ENCODE data around the gene ODAD3. TPM values are rescaled to one million over a fixed set of nuclear protein-coding genes. Genes with fewer than 3 reads are reported as not detected.

The ODAD3 gene
- total RNA-seq, 4 donors from 2014 or later, result 0.48 to 4.4 TPM; not detected in 2

DNA sequence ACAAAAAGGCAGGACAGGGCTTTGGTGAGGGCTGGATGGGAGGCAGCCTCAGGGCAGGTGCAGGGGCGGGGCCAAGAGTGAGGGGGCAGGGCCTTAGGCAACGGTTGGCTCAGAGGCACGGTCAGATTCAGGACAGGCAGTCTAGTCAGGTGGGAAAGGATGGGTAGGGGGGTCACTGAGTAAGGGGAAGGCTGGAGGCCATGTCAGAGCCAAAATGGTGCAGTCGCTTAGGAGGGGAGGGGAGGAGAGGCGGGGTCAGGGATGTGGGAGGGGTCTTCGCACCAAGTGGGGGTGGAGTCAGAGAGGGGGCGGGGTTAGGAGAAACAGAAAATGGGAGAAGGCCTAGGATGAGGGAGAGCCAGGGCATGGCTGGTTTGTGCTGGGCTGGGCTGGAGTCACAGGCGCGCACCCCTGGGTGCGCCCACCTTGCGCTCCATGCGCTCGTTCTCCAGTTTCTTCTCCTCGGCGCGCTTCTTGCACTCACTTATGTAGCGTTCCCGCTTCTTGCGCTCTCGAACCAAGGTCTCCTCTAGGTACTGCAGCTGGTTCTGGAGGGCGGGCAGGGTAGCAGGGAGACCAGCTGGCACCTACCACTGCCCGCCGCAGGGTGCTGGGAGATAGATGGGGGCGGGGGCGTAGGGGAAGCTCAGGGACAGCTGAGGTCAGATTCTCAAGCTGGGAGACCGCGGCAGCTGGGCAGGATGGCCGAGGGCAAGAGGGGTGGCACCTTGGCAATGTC, 9.0 kb downstream of the ODAD3 start:
- H3K36me3 ChIP-seq, result no peaks in the 10 kb centered on the region
- H3K9me3 ChIP-seq, result no peaks in the 10 kb centered on the region
- intact Hi-C loops (cut with DNase I; ENCODE audit: low total_unique reads), result no loop called here
- no peak overlapping the region for H3K4me3 ChIP-seq
- no peak for TF ChIP-seq POLR2A (IDR thresholded peaks at IDR 0.05)
- no peak for TF ChIP-seq CTCF (IDR thresholded peaks at IDR 0.05)
- peaks cover 0 to 3% of the 10 kb centered on the region in 2 donors for H3K4me1 ChIP-seq
- no peak overlapping the region for H3K27ac ChIP-seq
- no peak for DNase-seq
- H3K27me3 ChIP-seq, result peaks cover 8 to 11% of the 10 kb centered on the region in 2 donors

- Histone ChIP-seq H3K9me3 (no peaks in the 10 kb centered on the region), H3K4me1 (peaks cover 0 to 15% of the 10 kb centered on the region in 2 donors), H3K27ac (no peak overlapping the region), H3K4me3 (no peak overlapping the region), H3K27me3 (peaks cover 9 to 14% of the 10 kb centered on the region in 2 donors), H3K36me3 (no peaks in the 10 kb centered on the region)
- intact Hi-C loops (cut with DNase I; ENCODE audit: low total_unique reads), result no loop called here
- DNase-seq, result no peak
- no peak for TF ChIP-seq CTCF (IDR thresholded peaks at IDR 0.05)
- TF ChIP-seq POLR2A (IDR thresholded peaks at IDR 0.05), result no peak
These were observed 11.1 kb downstream of the ODAD3 start for GRCh38 chr19:11423791-11424181.

DNA sequence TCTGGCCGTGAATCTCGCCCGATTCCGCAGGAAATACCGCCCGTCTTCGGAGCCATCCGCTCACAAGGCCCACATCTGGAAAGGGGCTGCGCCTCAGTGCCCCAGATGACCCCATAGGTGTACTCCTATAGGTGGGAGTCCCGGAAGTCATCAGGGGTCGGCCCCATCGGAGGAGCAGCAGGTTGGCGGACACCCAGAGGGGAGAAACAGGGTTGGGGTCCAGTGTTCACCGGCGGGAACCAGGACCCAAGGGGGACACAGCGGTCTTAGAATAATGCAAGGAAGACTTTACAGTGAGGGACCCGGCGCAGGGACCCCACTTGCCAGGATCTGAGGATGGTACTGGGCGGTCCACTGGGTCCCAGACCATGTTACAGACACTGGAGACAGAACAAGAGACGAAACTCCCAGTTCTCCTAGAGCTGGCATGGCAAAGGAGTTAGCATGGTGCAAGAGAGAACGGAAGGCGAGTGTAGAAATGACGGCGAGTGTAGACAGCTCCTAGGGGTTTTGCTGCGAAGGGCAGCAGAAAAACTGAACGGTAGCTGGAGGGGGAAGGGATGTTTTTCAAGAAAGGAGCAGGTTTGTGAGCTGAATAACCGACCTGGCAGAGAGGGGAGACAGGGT, 11.6 kb downstream of the ODAD3 start:
- intact Hi-C loops (cut with DNase I; ENCODE audit: low total_unique reads), result no loop called here
- Histone ChIP-seq H3K27ac (no peak overlapping the region), H3K36me3 (no peaks in the 10 kb centered on the region), H3K4me1 (peaks cover 0 to 17% of the 10 kb centered on the region in 2 donors), H3K27me3 (peaks cover 13 to 17% of the 10 kb centered on the region in 2 donors), H3K4me3 (no peak overlapping the region), H3K9me3 (no peaks in the 10 kb centered on the region)
- DNase-seq, result no peak
- TF ChIP-seq CTCF (IDR thresholded peaks at IDR 0.05) (no peak), POLR2A (IDR thresholded peaks at IDR 0.05) (no peak)

DNA sequence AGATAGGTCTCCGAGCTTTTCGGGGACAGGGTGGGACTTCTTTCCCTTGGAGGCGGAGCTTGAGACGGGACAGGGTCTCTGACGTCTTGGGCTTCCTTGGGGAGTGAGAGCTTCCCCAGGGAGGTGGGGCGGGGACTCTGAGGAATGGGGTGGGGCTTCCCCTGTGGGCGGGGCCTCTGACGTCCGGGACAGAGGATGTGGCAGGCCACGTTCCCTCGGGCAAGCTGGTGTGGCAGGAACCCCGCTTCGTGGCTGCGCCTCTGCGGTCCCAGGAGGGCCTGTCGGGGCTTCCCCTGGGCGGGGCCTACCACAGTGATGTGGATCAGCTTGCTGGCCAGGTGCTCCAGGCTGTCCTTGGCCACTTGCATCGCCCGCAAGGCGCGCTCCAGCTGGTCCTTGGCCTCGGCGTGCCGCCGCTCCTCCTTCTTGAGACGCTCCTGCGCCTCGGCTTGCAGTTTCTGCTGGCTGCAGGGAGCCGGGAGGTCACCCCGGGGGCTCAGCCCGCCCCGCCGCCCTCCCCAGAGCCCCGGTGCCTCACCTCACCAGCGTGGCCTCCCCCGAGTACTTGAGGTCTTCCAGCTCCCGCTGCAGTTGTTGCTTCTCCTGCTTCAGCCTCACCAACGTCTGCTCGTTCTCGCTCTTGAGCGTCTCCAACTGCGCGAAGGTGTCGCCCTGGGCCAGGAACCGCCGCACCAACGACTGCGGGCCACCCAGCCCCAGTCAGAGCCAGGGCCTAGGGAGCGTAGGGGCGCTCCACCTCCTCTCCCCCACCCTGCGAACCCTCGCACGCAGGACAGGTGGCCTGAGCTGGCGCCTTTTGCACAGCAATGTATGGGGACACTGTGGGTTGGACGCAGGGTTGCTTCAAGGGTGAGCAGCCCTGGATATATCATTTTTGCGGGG, 12.5 kb downstream of the ODAD3 start:
- peaks cover 14 to 17% of the 10 kb centered on the region in 2 donors for H3K27me3 ChIP-seq
- no peak for TF ChIP-seq POLR2A (IDR thresholded peaks at IDR 0.05)
- TF ChIP-seq CTCF (IDR thresholded peaks at IDR 0.05), result no peak
- H3K36me3 ChIP-seq, result no peaks in the 10 kb centered on the region
- intact Hi-C loops (cut with DNase I; ENCODE audit: low total_unique reads), result no loop called here
- DNase-seq, result peak; percentile 55 to 59
- H3K9me3 ChIP-seq, result no peaks in the 10 kb centered on the region
- peak overlapping the region in 1 of 2 donors; percentile 53 for H3K27ac ChIP-seq
- peaks cover 0 to 17% of the 10 kb centered on the region in 2 donors for H3K4me1 ChIP-seq
- no peak overlapping the region for H3K4me3 ChIP-seq
